GM12874 (cell line): ENCODE results near the gene CRHR1.

Experiments
- CTCF ChIP-seq: IDR thresholded peaks from 2 replicates; pipeline ENCODE4 v1.5.1; 2011; ENCODE audit warnings: low read depth, mild to moderate bottlenecking, control low read depth, low read length, moderate library complexity; ENCODE audit not compliant: insufficient read depth

The CRHR1 gene

DNA sequence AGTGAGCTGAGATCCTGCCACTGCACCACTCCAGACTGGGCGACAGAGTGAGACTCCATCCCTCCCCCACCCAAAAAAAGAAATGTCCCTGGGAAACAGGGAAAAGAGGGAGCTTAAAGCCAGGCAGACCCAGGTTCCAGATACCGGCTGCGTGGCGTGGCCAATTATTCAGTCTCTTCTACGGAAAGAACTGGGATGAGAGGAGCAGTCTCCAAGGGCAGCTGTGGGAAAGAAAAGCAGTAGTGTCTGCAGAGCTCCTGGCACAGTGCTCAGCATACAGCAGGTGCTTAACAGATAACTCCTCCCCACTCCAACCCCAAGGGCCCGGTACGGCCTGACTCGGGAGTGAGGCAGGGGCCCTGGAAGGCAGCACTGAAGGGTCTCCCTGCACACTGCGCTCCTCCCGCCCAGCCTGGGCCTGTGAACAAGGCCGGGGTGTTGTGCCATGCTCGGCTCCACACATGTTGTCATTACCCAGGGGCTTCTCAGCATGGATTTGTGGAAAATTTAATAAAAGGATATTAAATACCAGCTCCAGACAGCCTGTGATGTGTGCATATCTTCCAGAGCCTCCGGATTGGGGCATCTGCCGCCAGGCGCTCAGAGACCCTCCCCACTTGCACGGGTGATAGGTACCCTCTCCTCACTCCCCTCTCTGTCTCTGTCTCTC is 42.9 kb downstream of the CRHR1 start:
- no peak for TF ChIP-seq CTCF

- TF ChIP-seq CTCF, result no peak
Measured at GRCh38 chr17:45828171-45828570, 44.1 kb downstream of the CRHR1 start.

GRCh38 chr17:45828582-45829133 is 44.5 kb downstream of the CRHR1 start:
- no peak for TF ChIP-seq CTCF

GRCh38 chr17:45833920-45834319 is 49.8 kb downstream of the CRHR1 start:
- no peak for TF ChIP-seq CTCF

DNA sequence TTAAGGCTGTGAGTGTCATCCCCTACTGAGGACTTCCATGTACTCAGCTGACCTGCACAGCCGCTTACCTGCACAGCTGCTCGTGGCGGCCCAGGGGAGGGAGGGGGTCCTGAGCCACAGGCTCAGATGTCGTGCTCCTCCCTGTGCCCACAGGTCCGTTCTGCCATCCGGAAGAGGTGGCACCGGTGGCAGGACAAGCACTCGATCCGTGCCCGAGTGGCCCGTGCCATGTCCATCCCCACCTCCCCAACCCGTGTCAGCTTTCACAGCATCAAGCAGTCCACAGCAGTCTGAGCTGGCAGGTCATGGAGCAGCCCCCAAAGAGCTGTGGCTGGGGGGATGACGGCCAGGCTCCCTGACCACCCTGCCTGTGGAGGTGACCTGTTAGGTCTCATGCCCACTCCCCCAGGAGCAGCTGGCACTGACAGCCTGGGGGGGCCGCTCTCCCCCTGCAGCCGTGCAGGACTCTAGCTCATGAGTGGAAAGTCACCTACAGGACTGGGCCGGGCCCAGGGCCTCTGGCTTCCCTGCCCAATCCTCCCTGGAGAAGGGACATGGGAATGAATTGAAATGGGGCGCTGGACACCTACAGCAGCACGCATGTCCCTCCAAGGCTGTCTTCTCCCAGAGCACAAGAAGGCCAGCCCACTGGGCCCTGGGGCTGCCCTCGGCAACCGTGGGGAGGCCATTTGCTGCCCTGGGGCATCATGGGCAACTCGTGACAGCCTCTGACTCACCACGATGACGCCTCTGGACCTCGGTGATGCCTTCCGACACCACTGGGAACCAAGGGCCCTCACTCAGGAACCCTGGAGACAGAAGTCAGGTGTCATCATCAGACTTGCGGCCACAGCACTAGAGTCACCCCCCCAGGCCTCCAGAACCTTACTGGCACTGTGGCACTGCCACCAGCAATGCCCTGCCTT is 50.6 kb downstream of the CRHR1 start:
- no peak for TF ChIP-seq CTCF

DNA sequence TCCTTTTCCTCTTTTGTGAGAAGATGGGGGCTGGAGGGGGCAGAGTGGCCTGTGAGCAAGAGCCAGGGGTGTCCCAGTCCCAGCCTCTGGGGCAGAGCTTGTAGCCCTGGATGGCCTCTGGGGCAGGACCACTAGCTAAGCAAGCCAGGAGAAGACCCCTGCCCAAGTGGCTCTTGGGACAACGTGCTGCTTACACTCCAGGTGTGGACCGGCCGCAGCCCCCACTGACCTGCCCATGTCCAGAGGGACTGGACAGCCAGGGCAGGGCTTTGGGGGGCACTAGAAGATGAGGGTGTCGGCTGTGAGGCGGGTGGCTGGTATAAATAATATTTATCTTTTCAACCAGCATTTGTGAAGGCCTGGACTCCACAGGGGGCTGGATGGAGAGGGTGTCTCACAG is 51.4 kb downstream of the CRHR1 start:
- no peak for TF ChIP-seq CTCF
